A673 (cell line): Measurements from ENCODE around the gene SMURF1.

Experiments used
- EZH2 ChIP-seq: fragments of 200-600 bp; sonication (generic); IDR thresholded peaks from 2 replicates; pipeline ENCODE4 v1.6.1; 2017; ENCODE audit warnings: borderline replicate concordance, low read depth, mild to moderate bottlenecking, mixed read lengths, antibody characterized with exemption, low read length; ENCODE audit not compliant: poor library complexity, severe bottlenecking
- TF ChIP-seq, protein P1 (sequence below): fragments of 300-800, 200-600 bp; sonication (generic); conservative IDR thresholded peaks from 2 replicates; pipeline ENCODE4 v1.5.1; 2017; ENCODE audit warnings: low read depth, mild to moderate bottlenecking, antibody characterized with exemption, low read length, moderate library complexity, mixed read lengths

DNA sequence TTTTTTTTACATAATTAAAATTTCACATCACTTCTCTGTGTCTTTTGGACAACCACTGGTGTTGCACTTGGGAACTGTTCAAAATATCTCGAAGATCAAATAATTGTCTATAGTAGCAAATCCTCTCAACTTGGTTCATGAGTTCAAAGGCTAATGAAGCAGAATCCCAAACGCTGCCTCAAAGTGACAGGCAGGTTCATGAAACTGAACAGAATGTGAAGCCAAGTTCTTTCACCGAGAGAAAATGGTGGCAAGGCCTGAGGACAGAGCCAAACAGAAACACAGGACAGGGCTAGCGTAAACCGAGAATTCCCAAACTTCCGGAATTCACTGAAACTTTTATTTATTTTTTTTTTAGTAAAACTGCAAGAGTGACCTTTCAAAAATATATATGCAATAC lies 21.1 kb downstream of the SMURF1 start:
- TF ChIP-seq, protein P1, sequence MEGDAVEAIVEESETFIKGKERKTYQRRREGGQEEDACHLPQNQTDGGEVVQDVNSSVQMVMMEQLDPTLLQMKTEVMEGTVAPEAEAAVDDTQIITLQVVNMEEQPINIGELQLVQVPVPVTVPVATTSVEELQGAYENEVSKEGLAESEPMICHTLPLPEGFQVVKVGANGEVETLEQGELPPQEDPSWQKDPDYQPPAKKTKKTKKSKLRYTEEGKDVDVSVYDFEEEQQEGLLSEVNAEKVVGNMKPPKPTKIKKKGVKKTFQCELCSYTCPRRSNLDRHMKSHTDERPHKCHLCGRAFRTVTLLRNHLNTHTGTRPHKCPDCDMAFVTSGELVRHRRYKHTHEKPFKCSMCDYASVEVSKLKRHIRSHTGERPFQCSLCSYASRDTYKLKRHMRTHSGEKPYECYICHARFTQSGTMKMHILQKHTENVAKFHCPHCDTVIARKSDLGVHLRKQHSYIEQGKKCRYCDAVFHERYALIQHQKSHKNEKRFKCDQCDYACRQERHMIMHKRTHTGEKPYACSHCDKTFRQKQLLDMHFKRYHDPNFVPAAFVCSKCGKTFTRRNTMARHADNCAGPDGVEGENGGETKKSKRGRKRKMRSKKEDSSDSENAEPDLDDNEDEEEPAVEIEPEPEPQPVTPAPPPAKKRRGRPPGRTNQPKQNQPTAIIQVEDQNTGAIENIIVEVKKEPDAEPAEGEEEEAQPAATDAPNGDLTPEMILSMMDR, result no peak
- no peak for TF ChIP-seq EZH2
